HG03159 (cell line): ENCODE measurements around the gene RAB22A.
A peak's percentile ranks its signal among the peaks of the same experiment; 100 is the strongest.

Experiments
- ATAC-seq: cut with Tn5 transposase; IDR thresholded peaks from one replicate; pipeline ENCODE4 v1.9.1; 2021; ENCODE audit warnings: mild to moderate bottlenecking, moderate library complexity; ENCODE audit not compliant: unreplicated experiment

Gene RAB22A

DNA sequence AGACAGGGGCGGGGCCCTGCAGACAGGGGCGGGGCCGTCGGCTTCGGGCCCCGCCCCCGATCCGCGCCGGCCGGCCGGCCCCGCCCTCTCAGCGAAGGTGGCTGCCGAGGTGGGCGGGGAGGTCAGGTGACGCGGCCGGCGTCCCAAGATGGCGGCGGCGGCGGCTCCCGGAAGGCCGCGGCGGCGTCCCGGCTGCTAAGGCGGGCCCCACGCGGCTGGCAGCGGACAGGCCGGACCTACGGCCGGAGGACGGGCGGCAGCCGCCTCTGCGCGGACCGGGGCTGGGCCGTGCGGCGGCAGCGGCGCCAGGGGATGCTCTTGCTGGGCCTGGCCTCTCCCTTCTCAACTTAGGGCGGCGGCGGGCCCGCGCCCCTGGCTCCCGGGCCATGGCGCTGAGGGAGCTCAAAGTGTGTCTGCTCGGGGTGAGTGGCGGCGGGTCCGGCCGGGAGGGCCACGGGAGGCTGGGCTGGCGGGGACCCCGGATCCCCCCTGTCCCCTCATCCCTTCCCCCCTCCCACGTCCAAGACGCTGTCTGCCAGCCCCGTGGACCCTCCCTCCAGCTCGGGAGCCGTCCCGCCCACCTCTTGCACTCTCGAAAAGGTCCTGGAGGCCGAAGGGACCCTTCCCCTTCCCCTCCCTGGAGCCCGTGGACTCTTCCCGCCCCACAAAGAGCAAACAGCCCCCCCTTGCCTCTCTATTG, at the start of gene RAB22A:
Gene RAB22A (plus strand): TSS at position 125 of the 700 bp plus-strand sequence. CDS start 262 bp downstream, at position 387.
- peak; percentile 68 for ATAC-seq

- no peak for ATAC-seq
Observed at GRCh38 chr20:58260006-58260405, 49.5 kb upstream of the RAB22A start.

GRCh38 chr20:58261660-58262059, 47.9 kb upstream of the RAB22A start:
- ATAC-seq, result no peak

- no peak for ATAC-seq
Observed at GRCh38 chr20:58264271-58264670, 45.2 kb upstream of the RAB22A start.

DNA sequence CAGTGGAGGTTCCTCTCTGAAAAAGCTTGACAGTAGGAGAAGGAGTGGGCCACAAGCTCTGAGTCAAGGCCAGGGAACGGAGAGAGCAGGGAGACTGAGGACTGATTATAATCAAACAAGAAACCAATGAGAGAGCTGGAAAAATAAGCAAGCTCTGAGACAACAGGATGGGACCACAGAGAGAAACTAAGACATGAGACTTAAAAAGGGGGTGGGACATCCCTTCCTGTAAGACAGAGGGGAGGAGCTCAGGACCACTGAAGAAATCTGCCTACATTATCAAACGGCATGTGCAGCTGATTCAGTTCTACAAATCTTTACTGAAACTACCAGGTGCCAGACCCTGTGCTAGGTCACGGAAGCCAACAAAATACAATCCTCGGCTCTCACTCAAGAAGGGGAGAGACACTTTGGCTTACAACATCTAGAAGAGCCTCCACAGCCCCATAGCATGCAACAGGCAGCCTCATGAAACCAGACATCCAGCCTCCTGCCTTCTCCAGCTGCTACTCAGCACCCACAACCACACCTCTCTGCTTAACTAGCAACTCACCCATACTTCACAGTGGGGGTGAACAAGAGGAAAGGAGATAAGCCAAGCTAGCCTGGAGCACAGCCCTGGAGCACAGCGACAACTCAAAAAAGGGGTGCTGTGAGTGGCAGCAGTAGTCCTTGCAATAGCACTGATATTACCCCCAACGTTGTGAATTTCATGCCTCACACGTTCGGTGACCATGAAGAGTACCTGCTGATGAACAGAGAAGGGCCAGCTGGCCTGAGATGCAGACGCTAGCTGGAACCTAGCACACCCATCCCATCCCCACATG, 41.9 kb upstream of the RAB22A start:
- no peak for ATAC-seq

- ATAC-seq, result no peak
Observed at GRCh38 chr20:58268421-58268821, 41.1 kb upstream of the RAB22A start.

- ATAC-seq, result no peak
Observed at GRCh38 chr20:58268936-58269619, 40.4 kb upstream of the RAB22A start.

DNA sequence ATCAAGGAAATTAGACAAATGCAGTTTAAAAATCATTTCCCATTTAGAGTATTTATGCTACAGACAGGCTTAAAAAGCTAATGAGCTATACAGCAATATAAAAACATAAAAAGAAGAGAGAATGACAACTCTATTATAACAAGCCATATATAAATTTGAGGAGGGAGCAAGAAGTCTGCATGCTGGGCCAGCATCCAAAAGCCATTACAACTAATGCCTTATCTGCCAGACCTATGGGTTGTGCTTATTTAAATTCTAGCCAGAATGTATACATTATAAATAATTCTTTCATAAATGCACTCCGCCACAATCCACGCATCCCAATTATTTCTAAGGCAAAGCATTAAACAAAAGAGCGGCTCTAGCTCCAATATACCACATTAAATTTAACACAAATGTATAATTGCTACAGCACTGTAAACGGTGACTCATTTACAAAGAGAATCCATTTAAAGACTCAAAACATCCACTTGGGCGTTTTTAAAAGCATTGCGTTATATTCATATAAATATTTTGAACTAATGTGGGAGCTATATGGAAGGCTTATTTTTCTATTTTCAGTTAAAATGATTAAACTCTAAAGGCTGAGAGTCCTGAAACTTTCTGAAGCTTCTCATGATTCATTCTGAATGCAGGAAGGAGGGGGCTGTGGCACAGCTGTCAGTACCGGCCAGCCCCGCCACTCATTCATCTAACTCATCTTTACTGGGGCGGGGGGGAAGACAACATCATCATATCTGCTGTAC, 37.7 kb upstream of the RAB22A start:
- ATAC-seq, result no peak

DNA sequence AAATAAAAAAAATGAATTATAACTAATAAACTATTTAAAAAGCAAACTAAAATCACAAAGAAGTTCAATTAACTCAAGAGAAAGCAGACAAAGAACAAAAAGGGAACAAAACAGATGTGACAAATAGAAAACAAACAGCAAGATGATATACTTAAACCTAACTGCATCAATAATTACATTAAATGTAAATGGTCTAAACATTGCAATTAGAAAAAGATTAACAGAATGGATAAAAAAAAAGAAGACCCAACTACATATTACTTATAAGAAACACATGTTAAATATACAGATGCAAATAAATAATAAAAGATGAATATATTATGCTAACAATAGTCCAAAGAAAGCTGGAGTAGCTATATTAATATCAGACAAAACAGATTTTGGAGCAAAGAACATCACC, 35.1 kb upstream of the RAB22A start:
- ATAC-seq, result no peak

DNA sequence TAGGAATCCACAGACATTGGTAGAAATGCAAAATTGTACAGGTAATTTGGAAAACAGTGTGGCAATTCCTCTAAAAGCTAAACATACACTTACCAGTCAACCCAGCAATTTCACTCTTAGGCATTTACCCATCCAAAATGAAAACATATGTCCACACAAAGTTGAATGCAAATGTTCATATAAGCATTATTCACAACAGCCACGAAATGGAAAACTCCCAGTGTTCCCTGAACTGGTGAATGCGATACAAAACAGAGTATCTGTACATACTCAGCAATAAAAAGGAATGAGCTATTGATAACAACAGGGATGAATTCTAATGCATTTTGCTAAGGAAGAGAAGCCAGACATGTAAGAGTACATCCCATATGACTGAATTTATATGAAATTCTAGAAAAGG, 32.4 kb upstream of the RAB22A start:
- no peak for ATAC-seq

DNA sequence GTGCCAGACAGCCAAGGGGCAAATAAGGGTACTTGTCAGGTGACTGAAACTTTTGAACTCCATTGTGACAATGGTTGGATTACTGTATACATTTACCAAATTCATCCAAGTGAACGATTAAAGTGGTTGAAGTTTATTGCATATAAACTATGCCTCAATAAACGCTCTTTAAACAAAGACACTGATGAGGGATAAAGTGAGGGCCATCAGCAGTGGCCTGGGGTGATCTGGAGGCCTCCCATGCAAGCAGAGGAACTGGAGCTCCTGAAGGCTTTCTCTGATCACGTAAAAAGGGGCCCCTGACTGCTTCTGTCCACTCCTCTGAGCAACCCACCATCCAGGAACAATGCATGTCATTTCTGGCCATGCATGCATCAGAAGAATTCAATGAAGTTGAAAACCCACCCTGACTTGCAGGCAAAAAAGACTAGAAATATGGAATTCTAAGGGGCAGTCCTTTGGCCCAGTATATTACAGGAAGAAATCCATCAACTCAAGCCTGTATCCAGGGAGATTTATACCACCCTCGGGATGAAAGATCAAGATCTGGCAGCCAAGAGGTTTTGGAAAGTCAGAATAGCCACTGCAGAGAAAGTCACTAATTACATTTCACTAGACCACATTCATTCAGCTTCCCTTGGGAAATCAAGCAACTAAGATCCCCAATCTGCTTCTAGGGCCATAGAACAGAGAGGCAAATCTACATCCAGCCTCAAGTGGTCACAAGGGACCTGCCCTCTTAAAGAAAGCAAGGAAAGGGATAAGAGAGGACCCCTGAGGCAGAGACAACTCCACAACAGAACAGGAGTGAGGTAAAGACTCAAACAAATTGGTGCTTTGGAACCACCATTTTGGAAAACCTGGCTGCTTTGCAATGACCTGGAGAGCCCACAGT, 31.7 kb upstream of the RAB22A start:
- no peak for ATAC-seq

- no peak for ATAC-seq
Observed at GRCh38 chr20:58286729-58287128, 22.8 kb upstream of the RAB22A start.

DNA sequence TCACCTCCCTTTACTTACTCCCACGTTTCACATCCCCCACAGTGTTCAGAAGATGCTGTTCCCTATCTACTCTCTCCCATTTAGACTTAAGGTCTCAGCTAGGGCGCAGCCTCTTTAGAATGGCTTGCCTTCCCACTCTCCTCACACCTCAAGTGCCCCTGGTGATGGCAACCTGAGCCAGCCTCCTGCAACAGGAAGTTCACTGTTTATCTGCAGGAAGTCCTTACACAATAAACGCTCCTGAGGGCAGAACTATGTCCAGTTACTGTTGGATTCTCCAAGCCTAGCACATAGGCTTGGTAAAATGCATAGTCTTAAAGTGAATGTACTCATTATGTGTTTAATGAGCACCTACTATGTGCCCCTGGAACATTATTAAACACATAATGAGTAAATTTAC, 21.9 kb upstream of the RAB22A start:
- ATAC-seq, result no peak

GRCh38 chr20:58289143-58289542, 20.4 kb upstream of the RAB22A start:
- no peak for ATAC-seq

GRCh38 chr20:58293453-58293852, 16.1 kb upstream of the RAB22A start:
- ATAC-seq, result no peak

DNA sequence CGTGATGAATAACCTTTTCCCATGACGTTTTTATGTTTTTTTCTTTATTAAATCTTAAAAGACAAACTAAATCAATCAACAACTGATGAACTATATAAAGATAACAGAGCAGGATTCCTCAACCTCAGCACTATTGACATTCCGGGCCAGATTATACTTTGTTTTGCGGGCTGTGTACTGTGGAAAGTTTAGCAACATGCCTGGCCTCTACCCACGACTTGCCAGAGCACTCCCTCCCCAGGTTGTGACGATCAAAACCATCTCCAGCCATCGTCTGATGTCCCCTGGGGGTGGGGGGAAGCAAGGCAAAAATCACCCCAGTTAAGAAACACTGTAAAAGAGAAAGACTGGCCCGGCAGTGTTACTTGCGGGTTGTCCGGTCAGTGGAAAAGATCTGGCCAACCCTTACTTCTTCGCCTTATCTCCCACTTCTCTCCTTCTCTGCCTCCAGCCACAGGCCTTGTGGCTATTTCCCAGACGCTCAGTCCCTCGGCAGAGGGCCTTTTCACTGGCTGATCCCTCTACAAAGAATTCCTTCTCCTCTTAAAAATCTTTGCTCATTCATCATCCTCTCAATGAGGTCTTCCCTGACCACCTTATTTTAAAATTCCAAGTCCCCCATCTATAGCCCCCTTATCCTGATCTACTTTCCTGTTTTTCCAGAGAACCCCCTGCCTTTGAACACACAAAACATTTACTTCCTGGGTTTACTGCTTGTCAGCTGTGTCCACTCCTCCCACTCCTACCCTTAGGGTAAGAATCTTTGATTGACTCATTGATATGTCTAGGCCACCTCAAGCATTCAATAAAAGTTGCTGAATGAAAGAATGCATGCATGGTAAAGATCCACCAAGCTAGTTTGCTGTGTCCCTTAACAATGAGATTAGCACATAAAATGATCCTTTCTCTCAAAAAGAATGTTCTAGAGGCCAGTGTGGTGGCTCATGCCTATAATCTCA, 14.7 kb upstream of the RAB22A start:
- ATAC-seq, result no peak

- no peak for ATAC-seq
Observed at GRCh38 chr20:58296051-58296837, 13.3 kb upstream of the RAB22A start.

- ATAC-seq, result no peak
Observed at GRCh38 chr20:58297394-58297793, 12.1 kb upstream of the RAB22A start.
